SHP77 treated with DMSO at 0.1 percent for 48 hours (cell line): ENCODE measurements around the gene MADCAM1.
"Not testable (repeated sequence)": the region's sequence is repeated elsewhere in the genome, so short reads cannot be mapped to it uniquely, and the experiment has no call there.

ENCODE experiments used
- DNase-seq: peaks from one replicate; lab custom pipeline; 2025; lab: John Stamatoyannopoulos, UW

MADCAM1 gene

DNA sequence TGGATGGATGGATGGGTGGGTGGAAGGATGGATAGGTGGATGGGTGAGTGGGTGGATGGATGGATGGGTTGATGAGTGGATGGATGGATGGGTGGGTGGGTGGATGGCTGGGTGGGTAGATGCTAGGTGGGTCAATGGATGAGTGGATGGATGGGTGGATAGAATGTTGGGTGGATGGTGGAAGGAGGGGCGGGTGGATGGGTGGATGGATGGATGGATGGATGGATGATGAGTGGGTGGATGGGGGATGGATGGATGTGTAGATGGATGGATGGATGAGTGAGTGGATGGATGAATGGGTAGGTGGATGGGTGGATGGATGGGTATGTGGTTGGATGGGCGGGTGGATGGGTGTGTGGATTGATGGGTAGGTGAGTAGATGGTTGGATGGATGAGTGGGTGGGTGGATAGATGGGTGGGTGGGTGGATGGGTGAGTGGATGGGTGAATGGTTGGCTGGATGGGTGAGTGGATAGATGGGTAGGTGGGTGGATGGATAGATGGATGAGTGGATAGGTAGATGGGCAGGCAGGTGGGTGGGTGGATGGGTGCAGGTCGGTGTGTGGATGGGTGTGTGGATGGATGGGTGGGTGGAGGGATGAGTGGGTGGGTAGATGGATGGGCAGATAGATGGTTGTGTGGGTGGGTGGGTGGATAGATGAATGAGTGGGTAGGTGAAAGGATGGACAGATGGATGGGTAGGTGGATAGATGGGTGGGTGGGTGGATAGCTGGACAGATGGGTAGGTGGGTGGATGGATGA lies 31.1 kb upstream of the MADCAM1 start:
- no peak for DNase-seq

DNA sequence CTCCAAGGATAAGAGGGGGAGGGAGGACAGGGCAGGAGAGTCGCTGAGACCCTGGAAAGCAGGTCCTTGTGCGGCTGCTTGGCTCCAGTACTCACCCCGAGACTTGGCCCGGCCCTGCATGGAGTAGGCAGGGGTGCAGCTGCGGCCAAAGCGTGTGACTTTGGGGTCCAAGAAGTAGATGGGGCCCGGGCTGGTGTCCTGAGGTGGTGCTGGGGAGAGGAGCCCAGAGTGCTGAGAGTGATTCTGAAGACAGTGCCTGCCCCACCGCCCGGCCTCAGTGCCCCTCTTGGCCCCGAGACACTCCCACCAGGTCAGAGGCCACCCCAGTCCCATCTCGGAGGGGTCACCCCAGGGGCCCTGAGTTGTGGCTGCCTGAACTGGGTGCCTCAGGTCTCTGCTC lies 28.7 kb upstream of the MADCAM1 start:
- no peak for DNase-seq

DNA sequence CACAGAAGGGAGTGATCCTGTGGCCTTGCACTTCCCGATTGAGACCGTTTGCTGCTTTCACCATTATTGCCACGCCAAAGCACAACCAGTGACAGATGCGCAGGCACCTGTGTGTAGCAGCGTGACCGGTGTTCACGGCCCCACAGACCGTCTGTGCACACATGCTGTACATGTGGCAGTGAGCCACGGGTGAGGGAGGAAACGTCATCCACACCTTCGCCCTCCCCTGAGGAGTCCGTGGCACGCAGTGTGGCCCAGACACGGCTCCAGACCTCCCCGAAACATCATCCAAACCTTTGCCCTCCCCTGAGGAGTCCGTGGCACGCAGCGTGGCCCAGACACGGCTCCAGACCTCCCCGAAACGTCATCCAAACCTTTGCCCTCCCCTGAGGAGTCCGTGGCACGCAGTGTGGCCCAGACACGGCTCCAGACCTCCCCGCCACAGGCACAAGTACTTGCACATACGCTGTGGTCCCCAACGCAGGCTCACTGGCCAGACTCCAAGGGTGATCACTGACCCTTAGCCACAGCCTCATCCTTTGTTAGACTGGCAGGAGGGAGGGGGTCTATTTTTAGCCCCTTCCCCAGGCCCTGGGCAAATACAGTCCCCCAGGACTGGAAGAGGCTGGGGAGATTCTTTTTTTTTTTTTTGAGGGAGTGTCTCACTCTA lies 27.6 kb upstream of the MADCAM1 start:
- no peak for DNase-seq

- no peak for DNase-seq
These were observed 26.5 kb upstream of the MADCAM1 start for GRCh38 chr19:469833-470232.

DNA sequence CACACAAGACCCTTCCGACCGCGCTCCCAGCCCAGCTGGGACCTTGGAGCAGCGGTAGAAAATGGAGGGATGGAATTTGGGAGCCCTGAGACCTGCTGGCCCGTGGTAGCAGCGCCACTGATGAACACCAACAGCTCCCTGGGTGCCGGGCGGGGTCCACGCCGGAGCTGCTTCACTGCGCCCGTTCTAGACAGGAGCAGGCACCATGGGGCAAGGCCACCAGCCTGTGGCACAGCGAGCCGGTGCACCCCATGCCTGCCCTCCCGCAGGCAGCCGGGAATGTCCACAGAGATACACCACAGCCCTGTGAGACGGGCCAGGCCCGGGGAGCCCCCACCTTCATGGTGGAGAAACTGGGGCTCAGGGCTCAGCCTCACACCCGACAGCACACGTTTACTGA lies 25.6 kb upstream of the MADCAM1 start:
- no peak for DNase-seq

DNA sequence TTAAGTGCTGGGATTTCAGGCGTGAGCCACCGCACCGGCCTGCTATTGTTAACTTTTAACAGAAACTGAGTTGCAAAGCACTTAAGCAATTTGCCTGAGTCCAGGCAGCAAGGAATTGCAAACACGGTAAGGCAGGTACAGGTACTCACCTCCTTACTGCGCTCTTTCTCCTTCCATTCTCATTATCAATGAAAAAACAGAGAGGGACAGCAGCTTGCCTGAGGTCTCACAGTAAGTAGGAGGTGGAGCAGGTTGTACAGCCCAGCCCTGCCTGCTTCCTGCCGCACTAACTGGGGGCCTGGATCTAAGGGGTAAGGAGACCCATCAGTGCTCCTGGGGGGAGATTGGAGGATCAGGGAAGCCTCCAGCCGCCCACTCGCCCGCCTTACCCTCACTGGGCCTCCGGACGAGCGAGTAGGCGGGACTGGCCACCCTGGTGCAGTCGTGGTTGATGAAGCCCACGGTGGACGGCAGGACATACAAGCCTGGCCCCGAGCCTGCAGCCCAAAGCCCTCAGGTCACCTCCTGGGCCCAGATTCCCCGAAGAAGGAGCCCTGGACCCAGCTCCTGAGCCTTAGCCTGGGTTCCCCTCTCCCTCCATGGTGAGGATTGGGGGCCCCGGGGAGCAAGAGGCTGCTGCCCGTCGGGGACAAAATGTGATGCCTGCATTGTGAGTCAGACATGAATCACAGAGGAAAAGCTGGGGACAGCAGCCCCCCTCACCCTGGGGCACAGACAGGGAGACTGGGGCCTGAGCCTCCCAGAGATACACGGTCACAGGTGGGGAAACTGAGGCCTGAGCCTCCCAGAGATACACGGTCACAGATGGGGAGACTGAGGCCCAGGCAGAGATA lies 24.1 kb upstream of the MADCAM1 start:
- no peak for DNase-seq

DNA sequence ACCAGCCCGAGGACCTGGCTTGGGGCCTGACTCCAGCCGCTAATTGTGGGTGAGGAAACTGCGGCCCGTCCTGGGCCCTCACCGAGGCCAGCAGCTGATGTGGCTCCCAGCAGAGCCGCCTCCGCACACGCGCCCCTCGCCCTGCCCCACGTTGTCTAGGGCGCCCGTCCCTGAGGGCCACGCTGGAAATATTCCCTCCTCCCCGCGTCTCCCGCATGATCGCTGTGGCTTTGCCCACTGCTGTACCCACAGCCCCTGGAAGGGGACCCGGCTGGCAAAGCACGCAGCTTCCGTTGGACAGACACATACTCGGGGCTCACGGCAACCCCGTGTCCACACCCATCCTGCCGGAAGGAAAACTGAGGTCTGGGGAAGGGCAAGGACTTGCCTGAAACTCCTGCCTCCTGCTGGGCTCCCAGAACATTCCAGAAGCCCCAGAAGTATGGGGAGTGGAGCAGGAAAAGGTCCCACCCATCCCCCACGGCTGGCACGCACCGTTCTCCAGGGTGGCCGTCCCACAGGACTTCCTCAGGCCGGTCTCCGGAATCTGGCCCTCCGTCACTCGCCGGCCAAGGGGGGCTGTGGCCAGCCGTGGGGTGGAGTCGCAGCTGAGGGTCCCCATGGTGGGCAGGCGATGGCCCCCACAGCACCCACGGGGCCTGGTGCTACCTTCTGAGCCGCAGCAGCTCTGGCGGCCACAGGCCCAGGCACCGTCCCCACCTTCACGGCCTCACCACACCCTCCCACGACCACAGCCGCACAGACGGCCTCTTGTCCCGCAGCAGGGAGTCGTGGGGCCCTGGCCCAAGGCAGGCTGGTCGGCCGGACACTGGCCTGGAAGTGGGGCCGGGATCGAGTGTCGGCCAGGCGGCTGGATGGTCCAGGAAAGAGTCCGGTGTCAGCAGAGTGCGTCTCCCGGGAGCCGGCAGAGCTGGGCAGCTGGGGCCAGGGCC lies 21.9 kb upstream of the MADCAM1 start:
- no peak for DNase-seq

- no peak for DNase-seq
These were observed 20.9 kb upstream of the MADCAM1 start for GRCh38 chr19:475360-475759.

DNA sequence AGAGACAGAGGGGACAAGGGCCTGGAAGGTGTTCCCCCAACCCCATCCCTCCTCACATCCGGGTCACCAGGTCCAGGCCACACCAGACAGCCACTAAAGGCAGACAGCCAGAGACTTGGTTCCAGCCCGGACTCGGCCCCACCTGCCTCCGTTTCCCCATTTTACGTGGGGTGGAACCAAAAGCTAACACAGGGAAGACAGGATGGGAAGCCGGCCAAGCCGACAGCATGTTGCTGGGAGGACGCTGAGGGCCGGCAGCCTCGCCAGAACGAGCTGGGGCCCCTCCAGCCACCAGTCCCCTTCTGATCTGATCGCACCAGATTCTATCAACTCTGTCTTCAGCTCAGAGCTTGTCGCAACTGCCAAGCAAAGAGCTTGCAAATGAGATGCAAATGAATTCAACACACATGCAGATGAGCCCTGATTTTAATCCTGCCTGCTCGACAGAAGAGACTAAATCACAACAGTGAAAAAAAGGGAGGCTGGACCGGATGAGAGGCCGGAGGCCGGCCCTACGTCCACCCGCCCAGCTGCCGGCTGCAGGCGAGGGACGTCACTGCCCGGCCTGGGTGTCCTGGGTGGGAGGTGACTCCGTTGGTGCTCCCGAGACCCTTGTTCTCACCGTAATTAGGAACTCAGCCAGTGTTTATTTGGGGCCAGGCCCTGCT lies 17.9 kb upstream of the MADCAM1 start:
- no peak for DNase-seq

DNA sequence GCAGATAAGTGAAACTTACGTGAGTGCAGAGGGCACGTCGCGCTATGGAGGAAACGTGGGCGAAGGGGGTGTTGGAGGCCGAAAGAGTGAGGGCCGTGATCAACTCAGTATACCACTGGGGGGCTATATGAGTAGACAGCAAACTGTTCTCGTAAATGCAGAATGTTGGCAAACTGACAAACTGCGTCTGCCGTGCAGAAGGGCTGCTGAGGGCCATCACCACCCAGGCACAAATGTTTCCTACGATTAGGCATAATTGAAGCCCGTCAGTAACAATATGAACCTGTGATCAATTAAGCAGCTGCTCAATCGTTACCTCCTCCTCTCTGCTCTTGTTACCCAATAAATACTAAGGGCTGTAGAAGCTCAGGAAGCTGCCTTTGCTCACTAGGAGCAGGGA lies 17.3 kb upstream of the MADCAM1 start:
- DNase-seq: no peak

DNA sequence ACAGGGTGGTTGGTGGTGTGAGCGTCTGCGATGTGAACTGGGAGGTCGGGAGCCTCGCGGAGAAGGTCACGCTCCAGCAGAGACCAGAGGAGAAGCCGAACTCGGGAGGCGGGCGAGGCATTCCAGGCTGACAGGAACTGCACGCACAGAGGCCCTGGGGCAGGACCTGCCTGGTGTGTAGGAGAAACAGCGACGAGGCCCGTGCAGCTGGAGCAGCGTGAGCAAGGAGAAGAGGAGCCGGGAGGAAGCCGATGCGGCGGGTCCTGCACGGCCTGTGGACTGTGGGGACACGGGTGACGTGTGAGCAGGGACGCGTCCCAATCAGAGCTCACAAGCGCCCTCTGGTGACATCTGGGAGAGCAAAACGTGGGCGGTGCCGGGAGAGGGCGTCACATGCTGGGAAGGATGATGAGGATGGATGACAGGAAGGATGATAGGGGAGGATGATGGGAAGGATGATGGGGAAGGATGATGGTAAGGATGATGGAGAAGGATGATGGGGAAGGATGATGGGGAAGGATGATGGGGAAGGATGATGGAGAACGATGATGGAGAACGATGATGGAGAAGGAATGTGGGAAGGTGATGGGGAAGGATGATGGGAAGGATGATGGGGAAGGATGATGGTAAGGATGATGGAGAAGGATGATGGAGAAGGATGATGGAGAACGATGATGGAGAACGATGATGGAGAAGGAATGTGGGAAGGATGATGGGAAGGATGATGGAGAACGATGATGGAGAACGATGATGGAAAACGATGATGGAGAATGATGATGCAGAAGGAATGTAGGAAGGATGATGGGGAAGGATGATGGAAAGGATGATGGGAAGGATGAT lies 16.1 kb upstream of the MADCAM1 start:
- DNase-seq: no peak

DNA sequence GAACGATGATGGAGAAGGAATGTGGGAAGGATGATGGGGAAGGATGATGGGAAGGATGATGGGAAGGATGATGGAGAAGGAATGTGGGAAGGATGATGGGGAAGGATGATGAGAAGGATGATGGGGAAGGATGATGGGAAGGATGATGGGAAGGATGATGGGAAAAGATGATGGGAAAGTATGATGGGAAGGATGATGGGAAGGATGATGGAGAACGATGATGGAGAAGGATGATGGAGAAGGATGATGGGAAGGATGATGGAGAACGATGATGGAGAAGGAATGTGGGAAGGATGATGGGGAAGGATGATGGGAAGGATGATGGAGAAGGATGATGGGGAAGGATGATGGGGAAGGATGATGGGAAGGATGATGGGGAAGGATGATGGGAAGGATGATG lies 15.2 kb upstream of the MADCAM1 start:
- not testable (repeated sequence) for DNase-seq

DNA sequence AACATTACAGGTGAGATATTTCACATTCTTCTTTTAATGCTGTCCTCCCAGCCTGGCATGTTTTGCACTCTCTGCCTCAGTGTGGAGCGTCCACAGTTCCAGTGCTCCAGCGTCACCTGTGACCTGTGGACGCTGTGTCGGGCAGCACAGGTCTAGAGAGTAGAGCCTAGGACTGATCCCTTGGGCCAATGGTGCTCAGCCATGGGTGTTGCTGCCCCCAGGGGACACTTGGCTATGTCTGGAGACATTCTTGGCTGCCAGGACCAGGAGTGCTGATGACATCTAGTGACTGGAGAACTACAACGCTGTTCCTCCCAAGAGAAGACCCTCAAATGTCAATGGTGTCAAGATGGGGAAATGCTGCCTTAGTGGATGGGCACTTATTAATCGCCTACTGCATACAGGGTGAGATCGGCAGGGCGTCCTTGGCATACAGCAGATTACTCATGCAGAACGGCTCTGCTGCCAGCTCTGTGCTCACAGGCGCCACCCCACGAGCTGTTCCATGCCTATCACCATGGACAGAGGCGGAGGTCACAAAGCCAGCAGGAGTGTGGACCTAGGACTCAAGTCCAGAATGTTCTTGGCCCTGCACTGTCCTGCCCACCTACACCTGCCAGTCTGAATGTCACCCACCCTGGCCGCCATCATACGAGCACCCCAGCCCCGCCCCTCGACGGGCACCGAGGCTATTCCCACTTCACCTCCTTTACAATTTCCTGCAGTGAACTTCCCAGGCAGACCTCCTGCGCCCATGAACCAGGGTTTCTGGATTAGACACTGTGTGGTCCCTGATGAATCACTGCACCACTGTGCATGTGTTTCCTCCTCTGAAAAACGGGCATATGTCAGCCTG lies 13.9 kb upstream of the MADCAM1 start:
- DNase-seq: no peak

- no peak for DNase-seq
These were observed 12.8 kb upstream of the MADCAM1 start for GRCh38 chr19:483332-484072.

GRCh38 chr19:484494-484893 lies 11.8 kb upstream of the MADCAM1 start:
- DNase-seq: no peak

DNA sequence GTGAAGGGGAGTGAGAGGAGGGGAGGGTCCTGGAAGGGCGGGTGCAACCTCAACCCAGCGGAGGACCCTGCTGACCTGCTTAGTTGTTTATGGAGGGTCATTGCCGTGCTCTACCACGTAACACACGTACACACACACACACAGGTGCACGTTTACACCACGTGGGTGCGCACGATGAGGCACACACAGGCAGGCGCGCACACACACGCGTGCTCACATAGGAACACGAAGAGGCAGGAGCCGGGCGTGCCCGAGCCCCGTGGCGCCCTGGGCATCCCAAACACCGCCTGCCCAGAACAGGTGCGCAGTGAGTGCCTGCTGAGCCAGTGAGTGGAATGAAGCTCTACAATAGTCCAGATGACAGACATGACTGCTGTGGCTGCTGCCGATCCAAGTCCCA lies 11.2 kb upstream of the MADCAM1 start:
- DNase-seq: no peak

GRCh38 chr19:485583-486236 lies 10.6 kb upstream of the MADCAM1 start:
- no peak for DNase-seq
